A673 (cell line): ENCODE results near the gene KIF5A. TPM values are rescaled to one million over a fixed set of nuclear protein-coding genes. Genes with fewer than 3 reads are reported as not detected.
"Not testable (repeated sequence)": the region's sequence is repeated elsewhere in the genome, so short reads cannot be mapped to it uniquely, and the experiment has no call there.

Experiments
- BruUV-seq: library from RNA; stranded (reverse); fragments of 400-500 nt; replicated peaks from 2 replicates; lab custom pipeline; 2021; lab: Mats Ljungman, UMichigan
- CTCF ChIA-PET: fragments of 300-600 bp; sonication (Branson Sonifier 250); formaldehyde crosslinking; loops from one replicate; lab custom pipeline; 2022; ENCODE audit warnings: antibody characterized with exemption; lab: Charles Lee
- POLR2A ChIA-PET: fragments of 300-600 bp; sonication (Branson Sonifier 250); formaldehyde crosslinking; loops from one replicate; lab custom pipeline; 2022; ENCODE audit warnings: antibody characterized with exemption; ENCODE audit not compliant: low non-redundant PET; lab: Charles Lee
- DNase-seq: peaks from one replicate; pipeline ENCODE4 v3.0.0-alpha.2; 2015; ENCODE audit warnings: low spot score
- H3K27ac ChIP-seq: fragments of 200-600 bp; sonication (generic); 2 replicates; pipeline ENCODE4 v1.5.1; 2016; ENCODE audit warnings: mixed run types, low read depth, mild to moderate bottlenecking, mixed read lengths, antibody characterized with exemption, low read length; ENCODE audit not compliant: poor library complexity, severe bottlenecking
- H3K27me3 ChIP-seq: fragments of 200-600 bp; sonication (generic); replicated peaks from 2 replicates; pipeline ENCODE4 v1.6.1; 2017; ENCODE audit warnings: mixed run types, low read depth, mild to moderate bottlenecking, mixed read lengths, antibody characterized with exemption, low read length; ENCODE audit not compliant: insufficient read depth, poor library complexity
- H3K36me3 ChIP-seq: fragments of 200-600 bp; sonication (generic); 2 replicates; pipeline ENCODE4 v1.6.1; 2016; ENCODE audit warnings: mixed run types, mild to moderate bottlenecking, mixed read lengths, antibody characterized with exemption, low read length; ENCODE audit not compliant: insufficient read depth, poor library complexity, severe bottlenecking
- H3K4me1 ChIP-seq: fragments of 200-600 bp; sonication (generic); 2 replicates; pipeline ENCODE4 v1.6.1; 2017; ENCODE audit warnings: mixed run types, mild to moderate bottlenecking, mixed read lengths, antibody characterized with exemption, low read length; ENCODE audit not compliant: insufficient read depth, poor library complexity, severe bottlenecking
- H3K4me3 ChIP-seq: fragments of 200-600 bp; sonication (generic); 2 replicates; pipeline ENCODE4 v1.5.1; 2016; ENCODE audit warnings: low read depth, mixed run types, mild to moderate bottlenecking, mixed read lengths, low read length; ENCODE audit not compliant: poor library complexity, severe bottlenecking
- H3K9me3 ChIP-seq: fragments of 200-600 bp; sonication (generic); 2 replicates; pipeline ENCODE4 v1.6.1; 2016; ENCODE audit warnings: mixed run types, low read depth, mild to moderate bottlenecking, mixed read lengths, antibody characterized with exemption, low read length; ENCODE audit not compliant: poor library complexity, severe bottlenecking
- EZH2 ChIP-seq: fragments of 200-600 bp; sonication (generic); IDR thresholded peaks from 2 replicates; pipeline ENCODE4 v1.6.1; 2017; ENCODE audit warnings: borderline replicate concordance, low read depth, mild to moderate bottlenecking, mixed read lengths, antibody characterized with exemption, low read length; ENCODE audit not compliant: poor library complexity, severe bottlenecking
- intact Hi-C: fragments of 100-400 bp; cut with micrococcal nuclease; formaldehyde crosslinking; loops from one replicate; pipeline ENCODE4 v1.10.0; 2022; ENCODE audit not compliant: unreplicated experiment
- total RNA-seq: library from RNA; stranded (reverse); gene quantifications from 2 replicates; pipeline ENCODE4 v1.2.3, GENCODE V29; 2021
- TF ChIP-seq, protein P1 (sequence below): fragments of 300-800, 200-600 bp; sonication (generic); conservative IDR thresholded peaks from 2 replicates; pipeline ENCODE4 v1.5.1; 2017; ENCODE audit warnings: low read depth, mild to moderate bottlenecking, antibody characterized with exemption, low read length, moderate library complexity, mixed read lengths

Gene KIF5A
- total RNA-seq, 1 experiment from 2014 or later: 2.1 TPM

GRCh38 chr12:57513266-57513665, 36.6 kb upstream of the KIF5A start:
- ChIA-PET CTCF (no interaction called here), POLR2A (no interaction called here)
- H3K4me3 ChIP-seq: no peak overlapping the region
- no peak for DNase-seq
- peaks cover 16% of the 10 kb centered on the region for H3K4me1 ChIP-seq
- H3K27me3 ChIP-seq: no peaks in the 10 kb centered on the region
- no peaks in the 10 kb centered on the region for H3K9me3 ChIP-seq
- no peak overlapping the region for H3K27ac ChIP-seq
- intact Hi-C loops: no loop called here
- no TSS peak for BruUV-seq
- peaks cover 93% of the 10 kb centered on the region for H3K36me3 ChIP-seq
- TF ChIP-seq, protein P1, sequence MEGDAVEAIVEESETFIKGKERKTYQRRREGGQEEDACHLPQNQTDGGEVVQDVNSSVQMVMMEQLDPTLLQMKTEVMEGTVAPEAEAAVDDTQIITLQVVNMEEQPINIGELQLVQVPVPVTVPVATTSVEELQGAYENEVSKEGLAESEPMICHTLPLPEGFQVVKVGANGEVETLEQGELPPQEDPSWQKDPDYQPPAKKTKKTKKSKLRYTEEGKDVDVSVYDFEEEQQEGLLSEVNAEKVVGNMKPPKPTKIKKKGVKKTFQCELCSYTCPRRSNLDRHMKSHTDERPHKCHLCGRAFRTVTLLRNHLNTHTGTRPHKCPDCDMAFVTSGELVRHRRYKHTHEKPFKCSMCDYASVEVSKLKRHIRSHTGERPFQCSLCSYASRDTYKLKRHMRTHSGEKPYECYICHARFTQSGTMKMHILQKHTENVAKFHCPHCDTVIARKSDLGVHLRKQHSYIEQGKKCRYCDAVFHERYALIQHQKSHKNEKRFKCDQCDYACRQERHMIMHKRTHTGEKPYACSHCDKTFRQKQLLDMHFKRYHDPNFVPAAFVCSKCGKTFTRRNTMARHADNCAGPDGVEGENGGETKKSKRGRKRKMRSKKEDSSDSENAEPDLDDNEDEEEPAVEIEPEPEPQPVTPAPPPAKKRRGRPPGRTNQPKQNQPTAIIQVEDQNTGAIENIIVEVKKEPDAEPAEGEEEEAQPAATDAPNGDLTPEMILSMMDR: no peak
- TF ChIP-seq EZH2: no peak

DNA sequence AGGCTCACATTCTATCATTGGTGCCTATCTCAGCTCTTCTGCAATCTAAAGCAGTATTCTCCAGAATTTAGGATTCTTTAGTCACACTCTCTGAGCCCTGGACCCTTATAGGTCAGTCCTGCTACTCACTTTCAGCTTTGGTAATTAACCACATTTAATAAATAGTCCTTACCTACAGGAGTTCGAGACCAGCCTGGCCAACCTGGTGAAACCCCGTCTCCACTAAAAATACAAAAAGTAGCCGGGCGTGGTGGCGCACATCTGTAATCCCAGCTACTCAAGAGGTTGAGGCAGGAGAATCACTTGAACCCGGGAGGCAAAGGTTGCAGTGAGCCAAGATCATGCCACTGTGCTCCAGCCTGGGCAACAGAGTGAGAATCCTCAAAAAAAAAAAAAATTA, 36.2 kb upstream of the KIF5A start:
- POLR2A ChIA-PET, H3K27me3 ChIP-seq, BruUV-seq, H3K9me3 ChIP-seq, H3K4me3 ChIP-seq, intact Hi-C loops, DNase-seq, H3K27ac ChIP-seq: not testable (repeated sequence)
- CTCF ChIA-PET: interaction anchor here (0.7 kb wide), 1 partner anchor 478 kb away, joined by 3 read pairs; no protein-coding TSS in a partner anchor
- H3K4me1 ChIP-seq: peaks cover 18% of the 10 kb centered on the region
- peaks cover 97% of the 10 kb centered on the region for H3K36me3 ChIP-seq

- POLR2A ChIA-PET: interaction anchor here (0.6 kb wide), 1 partner anchor 48 kb away, joined by 4 read pairs; no protein-coding TSS in a partner anchor
- DNase-seq: not testable (repeated sequence)
These were observed 35.6 kb upstream of the KIF5A start for GRCh38 chr12:57514246-57514645.

DNA sequence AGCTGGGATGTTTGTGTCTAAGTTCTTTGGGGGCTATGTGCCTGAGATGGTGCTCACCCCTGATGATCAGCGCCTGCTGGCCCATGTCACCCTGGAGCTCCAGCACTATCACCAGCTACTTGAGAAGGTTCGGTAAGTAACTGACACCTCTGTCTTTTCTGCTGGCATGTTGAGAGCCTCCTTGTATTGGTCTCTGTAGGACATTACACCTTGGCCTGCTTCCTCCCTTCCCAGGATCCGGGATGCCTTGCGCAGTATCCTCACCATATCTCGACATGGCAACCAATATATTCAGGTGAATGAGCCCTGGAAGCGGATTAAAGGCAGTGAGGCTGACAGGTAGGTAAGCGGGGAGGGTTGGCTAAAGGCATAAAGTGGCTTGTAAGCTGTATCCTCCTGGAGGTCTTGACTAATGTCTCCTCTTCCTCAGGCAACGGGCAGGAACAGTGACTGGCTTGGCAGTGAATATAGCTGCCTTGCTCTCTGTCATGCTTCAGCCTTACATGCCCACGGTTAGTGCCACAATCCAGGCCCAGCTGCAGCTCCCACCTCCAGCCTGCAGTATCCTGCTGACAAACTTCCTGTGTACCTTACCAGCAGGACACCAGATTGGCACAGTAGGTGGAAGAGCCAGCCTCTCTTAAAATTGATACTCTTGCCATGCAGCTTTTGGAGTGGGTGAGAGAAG, 35.0 kb upstream of the KIF5A start:
- intact Hi-C loops: no loop called here
- peaks cover 99% of the 10 kb centered on the region for H3K36me3 ChIP-seq
- H3K9me3 ChIP-seq: no peaks in the 10 kb centered on the region
- no TSS peak for BruUV-seq
- ChIA-PET POLR2A (interaction anchor here (0.6 to 0.8 kb wide), 2 partner anchors 15 to 47 kb away, joined by 4 read pairs; no protein-coding TSS in a partner anchor), CTCF (no interaction called here)
- H3K4me1 ChIP-seq: peaks cover 18% of the 10 kb centered on the region
- DNase-seq: no peak
- no peak for TF ChIP-seq EZH2
- TF ChIP-seq, protein P1: no peak
- no peaks in the 10 kb centered on the region for H3K27me3 ChIP-seq
- peak overlapping the region; percentile 58 for H3K27ac ChIP-seq
- H3K4me3 ChIP-seq: no peak overlapping the region

More at GRCh38 chr12:57514246-57514645, 35.6 kb upstream of the KIF5A start:
- H3K4me3 ChIP-seq, H3K27ac ChIP-seq, intact Hi-C loops, H3K9me3 ChIP-seq, BruUV-seq, H3K27me3 ChIP-seq: not testable (repeated sequence)
- CTCF ChIA-PET: interaction anchor here (0.7 kb wide), 1 partner anchor 479 kb away, joined by 3 read pairs; no protein-coding TSS in a partner anchor
- peaks cover 18% of the 10 kb centered on the region for H3K4me1 ChIP-seq
- peaks cover 98% of the 10 kb centered on the region for H3K36me3 ChIP-seq
